Prostate gland (tissue), 2 donors: Measurements from ENCODE around the gene MRGPRD.
"Not testable (repeated sequence)": the region's sequence is repeated elsewhere in the genome, so short reads cannot be mapped to it uniquely, and the experiment has no call there.

Experiments
- POLR2A ChIP-seq: fragments of 450-650 bp; IDR thresholded peaks from one replicate; pipeline ENCODE4 v1.6.1; 2016; ENCODE audit warnings: antibody characterized with exemption, mild to moderate bottlenecking
- POLR2AphosphoS5 ChIP-seq: sonication (generic); formaldehyde crosslinking; IDR thresholded peaks from one replicate; pipeline ENCODE4 v1.6.1; 2017; ENCODE audit warnings: antibody characterized with exemption
- TF ChIP-seq, protein P1 (sequence below), 4 experiments: fragments of 200-600 bp in 2 of 4; fragments of 450-650 bp in 2 of 4; sonication (generic) in 2 of 4; IDR thresholded peaks; 1 replicate in 3 of 4; 2 replicates in 1 of 4; pipeline ENCODE4 v1.5.1; 2016 to 2019; ENCODE audit warnings: antibody characterized with exemption in 4 of 4, mild to moderate bottlenecking in 2 of 4, moderate library complexity in 2 of 4

DNA sequence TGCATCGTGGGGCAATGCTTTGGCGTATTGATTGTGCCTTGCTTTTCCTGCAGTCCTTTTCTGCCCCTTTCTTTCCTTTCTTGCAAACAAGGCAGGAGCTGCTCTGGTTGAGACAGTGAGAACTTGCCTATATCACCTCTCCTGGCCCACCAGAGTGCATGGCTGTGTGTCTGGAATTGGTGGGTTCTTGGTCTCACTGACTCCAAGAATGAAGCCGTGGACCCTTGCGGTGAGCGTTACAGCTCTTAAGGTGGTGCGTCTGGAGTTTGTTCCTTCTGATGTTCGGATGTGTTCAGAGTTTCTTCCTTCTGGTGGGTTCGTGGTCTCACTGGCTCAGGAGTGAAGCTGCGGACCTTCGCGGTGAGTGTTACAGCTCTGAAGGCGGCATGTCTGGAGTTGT, 7.1 kb downstream of the MRGPRD start:
- TF ChIP-seq POLR2A, POLR2AphosphoS5: not testable (repeated sequence)
- TF ChIP-seq, protein P1, sequence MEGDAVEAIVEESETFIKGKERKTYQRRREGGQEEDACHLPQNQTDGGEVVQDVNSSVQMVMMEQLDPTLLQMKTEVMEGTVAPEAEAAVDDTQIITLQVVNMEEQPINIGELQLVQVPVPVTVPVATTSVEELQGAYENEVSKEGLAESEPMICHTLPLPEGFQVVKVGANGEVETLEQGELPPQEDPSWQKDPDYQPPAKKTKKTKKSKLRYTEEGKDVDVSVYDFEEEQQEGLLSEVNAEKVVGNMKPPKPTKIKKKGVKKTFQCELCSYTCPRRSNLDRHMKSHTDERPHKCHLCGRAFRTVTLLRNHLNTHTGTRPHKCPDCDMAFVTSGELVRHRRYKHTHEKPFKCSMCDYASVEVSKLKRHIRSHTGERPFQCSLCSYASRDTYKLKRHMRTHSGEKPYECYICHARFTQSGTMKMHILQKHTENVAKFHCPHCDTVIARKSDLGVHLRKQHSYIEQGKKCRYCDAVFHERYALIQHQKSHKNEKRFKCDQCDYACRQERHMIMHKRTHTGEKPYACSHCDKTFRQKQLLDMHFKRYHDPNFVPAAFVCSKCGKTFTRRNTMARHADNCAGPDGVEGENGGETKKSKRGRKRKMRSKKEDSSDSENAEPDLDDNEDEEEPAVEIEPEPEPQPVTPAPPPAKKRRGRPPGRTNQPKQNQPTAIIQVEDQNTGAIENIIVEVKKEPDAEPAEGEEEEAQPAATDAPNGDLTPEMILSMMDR (IDR thresholded peaks at IDR 0.05), result not testable (repeated sequence)
